DLD1 (cell line): Measurements from ENCODE around the gene SNRNP40.

Experiments
- in situ Hi-C: cut with HindIII; loops from 2 replicates; pipeline ENCODE4 v1.10.0; 2017; ENCODE audit warnings: low sequenced_read_pairs

SNRNP40 gene

GRCh38 chr1:31234123-31234708, 62.4 kb downstream of the SNRNP40 start:
- in situ Hi-C loops = no loop called here

GRCh38 chr1:31232689-31233088, 63.9 kb downstream of the SNRNP40 start:
- in situ Hi-C loops = no loop called here

- in situ Hi-C loops = no loop called here
Measured at GRCh38 chr1:31231802-31232201, 64.8 kb downstream of the SNRNP40 start.

- in situ Hi-C loops = no loop called here
Measured at GRCh38 chr1:31230378-31230777, 66.2 kb downstream of the SNRNP40 start.

- in situ Hi-C loops = no loop called here
Measured at GRCh38 chr1:31228986-31229385, 67.6 kb downstream of the SNRNP40 start.

- in situ Hi-C loops = no loop called here
Measured at GRCh38 chr1:31227891-31228568, 68.6 kb downstream of the SNRNP40 start.

- in situ Hi-C loops = no loop called here
Measured at GRCh38 chr1:31224068-31224467, 72.5 kb downstream of the SNRNP40 start.

- in situ Hi-C loops = no loop called here
Measured at GRCh38 chr1:31222176-31222575, 74.4 kb downstream of the SNRNP40 start.

- in situ Hi-C loops = no loop called here
Measured at GRCh38 chr1:31221072-31221471, 75.5 kb downstream of the SNRNP40 start.

GRCh38 chr1:31219489-31219888, 77.1 kb downstream of the SNRNP40 start:
- in situ Hi-C loops = no loop called here

- in situ Hi-C loops = no loop called here
Measured at GRCh38 chr1:31218705-31219104, 77.9 kb downstream of the SNRNP40 start.

GRCh38 chr1:31216016-31216415, 80.6 kb downstream of the SNRNP40 start:
- in situ Hi-C loops = no loop called here

GRCh38 chr1:31215065-31215570, 81.5 kb downstream of the SNRNP40 start:
- in situ Hi-C loops = no loop called here

GRCh38 chr1:31214316-31215064, 82.1 kb downstream of the SNRNP40 start:
- in situ Hi-C loops = no loop called here
